GM21528 (cell line): ENCODE data around the gene ATRIP.
"Not testable (repeated sequence)": the region's sequence is repeated elsewhere in the genome, so short reads cannot be mapped to it uniquely, and the experiment has no call there.

Source experiments
- ATAC-seq: cut with Tn5 transposase; IDR thresholded peaks from one replicate; pipeline ENCODE4 v1.9.1; 2021; ENCODE audit warnings: mild to moderate bottlenecking, moderate library complexity; ENCODE audit not compliant: unreplicated experiment, low FRiP score

Gene ATRIP

DNA sequence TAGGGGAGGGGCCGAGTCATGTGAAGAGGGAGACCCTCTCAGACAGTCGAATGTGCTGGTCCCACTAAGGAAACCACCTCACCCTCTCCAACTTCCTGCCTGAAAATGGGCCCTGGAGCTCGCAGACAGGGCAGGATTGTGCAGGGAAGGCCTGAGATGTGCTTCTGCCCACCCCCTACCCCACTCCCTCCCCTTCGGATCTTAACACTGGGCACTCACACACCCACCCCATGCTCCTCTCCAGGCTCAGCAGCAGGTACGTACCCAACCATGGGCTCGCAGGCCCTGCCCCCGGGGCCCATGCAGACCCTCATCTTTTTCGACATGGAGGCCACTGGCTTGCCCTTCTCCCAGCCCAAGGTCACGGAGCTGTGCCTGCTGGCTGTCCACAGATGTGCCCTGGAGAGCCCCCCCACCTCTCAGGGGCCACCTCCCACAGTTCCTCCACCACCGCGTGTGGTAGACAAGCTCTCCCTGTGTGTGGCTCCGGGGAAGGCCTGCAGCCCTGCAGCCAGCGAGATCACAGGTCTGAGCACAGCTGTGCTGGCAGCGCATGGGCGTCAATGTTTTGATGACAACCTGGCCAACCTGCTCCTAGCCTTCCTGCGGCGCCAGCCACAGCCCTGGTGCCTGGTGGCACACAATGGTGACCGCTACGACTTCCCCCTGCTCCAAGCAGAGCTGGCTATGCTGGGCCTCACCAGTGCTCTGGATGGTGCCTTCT is 20.0 kb downstream of the ATRIP start:
- peak; percentile 10 for ATAC-seq

DNA sequence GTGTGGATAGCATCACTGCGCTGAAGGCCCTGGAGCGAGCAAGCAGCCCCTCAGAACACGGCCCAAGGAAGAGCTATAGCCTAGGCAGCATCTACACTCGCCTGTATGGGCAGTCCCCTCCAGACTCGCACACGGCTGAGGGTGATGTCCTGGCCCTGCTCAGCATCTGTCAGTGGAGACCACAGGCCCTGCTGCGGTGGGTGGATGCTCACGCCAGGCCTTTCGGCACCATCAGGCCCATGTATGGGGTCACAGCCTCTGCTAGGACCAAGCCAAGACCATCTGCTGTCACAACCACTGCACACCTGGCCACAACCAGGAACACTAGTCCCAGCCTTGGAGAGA is 20.5 kb downstream of the ATRIP start:
- ATAC-seq = no peak

DNA sequence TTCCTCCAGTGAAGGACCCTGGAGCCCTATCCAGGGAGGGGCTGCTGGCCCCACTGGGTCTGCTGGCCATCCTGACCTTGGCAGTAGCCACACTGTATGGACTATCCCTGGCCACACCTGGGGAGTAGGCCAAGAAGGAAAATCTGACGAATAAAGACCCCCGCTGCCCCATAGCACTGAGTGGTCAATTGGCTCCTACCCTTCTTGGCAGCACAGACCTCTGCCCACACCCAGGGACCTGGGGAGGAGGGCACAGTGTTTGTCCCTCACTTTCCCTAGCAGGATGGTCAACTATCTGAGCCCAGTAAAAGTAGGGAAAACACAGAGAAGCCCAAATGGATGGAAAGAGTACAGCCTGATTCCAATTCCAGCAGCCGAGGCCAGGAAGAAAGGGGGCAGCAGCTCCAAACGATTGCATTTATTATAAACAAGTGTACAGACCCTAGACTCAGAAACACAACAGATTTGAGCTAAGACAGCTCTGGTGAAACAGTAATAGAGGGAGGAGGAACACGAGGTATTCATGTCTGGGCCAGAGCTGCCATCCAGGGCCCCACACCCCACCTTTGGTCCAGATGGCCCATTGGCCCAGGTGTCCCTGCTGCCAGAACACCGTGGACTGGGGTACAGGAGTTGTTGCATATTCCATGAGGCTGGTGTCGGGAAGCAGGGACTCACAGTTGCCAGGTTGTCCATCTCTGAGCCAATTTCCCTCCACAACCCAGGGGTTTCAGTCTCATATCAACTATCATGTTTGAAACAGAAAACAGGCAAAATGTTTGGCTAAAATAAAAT is 21.1 kb downstream of the ATRIP start:
- ATAC-seq = no peak

DNA sequence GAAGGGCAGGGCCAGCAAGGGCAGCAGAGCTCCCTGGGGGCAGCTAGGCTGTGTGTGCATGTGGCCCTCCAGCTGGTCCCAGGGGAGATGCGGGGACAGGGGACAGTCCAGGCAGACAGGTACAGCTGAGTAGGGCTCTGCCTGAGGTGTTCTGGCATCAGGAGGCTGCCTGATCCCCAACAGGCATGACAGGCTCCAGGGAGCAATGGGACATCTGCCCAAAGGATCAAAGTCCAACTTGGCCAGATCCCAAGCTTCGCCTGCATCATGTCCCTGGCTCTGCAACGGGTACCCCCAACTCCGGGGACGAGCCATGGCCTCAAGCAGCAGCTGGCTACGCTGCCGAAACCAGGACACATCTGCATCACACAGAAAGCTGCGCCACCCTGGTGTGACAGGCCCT is 21.8 kb downstream of the ATRIP start:
- ATAC-seq = no peak

DNA sequence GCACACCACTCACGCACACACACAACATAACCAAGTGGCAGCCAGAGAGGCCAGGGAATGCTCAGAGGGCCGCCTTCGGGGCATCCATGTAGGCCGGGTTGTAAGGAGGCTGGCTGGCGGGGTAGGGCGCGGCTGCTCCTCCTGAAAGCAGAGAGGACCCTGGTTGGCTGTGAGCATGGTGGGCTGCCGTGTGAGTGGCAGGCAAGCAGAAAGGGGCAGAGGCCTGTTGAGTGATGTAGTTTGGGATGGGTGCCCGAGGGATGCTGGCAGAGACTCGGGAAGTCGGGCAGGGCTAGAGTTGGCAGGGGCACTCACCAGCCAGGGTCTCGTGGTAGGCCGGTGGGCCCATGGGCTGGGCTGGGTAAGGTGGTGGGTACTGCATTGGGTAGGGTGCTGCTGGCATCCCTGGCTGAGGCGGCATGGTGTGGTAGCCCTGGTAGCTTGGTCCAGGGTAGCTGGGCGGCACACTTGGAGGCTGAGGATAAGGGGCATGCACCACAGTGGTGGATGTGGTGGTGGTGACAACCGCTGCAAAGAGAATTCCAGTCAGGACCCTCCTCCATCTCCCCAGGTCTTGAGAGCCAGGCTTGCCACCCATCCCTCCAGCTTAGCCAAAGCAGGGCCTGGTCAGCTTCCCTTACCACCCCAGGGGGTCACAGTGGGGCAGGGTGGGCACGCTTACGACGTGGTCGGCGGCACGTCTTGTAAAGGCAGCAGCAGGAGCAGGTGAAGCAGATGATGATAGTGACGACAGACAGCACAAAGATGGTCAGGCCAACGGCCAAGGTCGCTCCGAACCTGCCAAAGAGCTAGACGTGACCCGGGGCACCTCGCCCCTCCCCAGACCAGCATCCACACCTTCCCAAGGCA is 22.7 kb downstream of the ATRIP start:
- no peak for ATAC-seq

DNA sequence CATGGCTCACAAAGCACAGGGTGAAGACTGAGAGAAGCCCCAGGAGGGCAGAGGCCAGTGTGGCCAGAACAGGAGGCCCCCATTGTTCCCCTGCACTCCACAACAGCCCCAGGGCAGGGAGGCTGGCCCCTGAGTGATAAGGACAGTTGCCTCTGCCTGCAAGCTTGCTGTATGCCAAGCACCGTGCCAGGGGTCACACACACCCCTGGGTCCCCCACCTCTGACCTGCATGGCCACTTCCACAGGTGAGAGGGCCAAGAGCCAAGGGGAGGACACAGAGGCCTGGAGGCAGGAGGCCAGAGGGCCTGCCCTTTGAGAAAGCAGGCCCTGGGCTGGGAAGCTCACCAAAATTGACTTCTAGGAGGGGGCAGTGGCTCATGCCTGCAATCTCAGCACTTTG is 23.7 kb downstream of the ATRIP start:
- no peak for ATAC-seq

DNA sequence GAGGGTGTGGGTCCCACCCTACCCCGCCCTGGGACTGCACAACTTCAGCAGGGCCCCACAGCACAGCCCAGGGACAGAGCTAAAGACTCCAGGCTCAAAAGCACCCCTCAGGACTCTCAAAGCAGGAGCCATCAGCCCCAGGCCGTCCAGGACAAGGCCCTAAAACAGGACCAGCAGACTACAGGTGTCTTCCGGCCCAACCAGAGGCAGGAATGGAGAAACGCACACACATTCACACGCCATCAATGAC is 26.1 kb downstream of the ATRIP start:
- ATAC-seq = no peak

DNA sequence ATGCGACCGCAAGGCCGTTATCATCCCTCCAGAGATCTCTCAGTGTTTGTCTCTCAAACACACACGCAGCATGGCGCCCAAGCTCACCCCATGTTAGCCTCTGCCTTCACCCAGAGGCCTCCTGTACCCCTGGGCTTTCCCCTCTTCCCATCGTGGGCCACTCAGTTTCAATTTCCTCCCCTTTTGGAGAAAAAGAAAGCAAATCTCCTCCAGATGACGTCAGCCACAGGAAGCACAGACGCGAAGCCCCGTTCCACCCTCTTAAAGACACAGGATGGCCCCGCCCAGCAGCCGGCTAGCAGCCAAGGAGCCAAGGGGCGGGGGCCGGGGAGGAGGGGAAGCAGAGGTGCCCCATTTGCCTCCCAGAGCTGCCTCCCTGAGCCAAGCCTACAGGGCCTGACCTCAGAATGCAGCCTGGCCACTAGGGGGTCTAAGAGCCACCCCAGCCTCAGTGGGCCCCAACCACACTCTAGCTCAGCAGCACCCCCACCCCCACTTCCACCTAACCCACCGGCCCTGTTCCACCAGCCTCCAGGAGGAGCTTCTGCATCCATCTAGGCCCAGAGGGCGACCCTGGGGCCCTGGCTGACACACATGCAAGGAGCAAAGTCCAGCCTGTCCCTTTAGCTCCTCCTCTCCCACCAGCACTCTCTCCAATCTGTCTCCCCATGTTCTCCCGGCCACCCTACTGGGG is 26.5 kb downstream of the ATRIP start:
- peak; percentile 72 for ATAC-seq

DNA sequence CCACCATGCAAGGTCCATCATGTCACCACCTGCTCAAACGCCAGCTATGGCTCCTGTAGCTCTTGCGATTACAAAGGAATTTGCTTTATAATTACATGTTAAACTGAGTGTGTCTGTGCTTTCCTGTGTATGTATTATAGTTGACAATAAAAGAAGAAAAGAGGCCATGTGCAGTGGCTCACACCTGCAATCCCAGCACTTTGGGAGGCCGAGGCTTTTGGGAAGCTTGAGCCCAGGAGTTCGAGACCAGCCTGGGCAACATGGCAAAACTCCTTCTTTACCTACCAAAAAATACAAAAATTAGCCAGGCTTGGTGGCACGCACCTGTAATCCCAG is 27.0 kb downstream of the ATRIP start:
- no peak for ATAC-seq

DNA sequence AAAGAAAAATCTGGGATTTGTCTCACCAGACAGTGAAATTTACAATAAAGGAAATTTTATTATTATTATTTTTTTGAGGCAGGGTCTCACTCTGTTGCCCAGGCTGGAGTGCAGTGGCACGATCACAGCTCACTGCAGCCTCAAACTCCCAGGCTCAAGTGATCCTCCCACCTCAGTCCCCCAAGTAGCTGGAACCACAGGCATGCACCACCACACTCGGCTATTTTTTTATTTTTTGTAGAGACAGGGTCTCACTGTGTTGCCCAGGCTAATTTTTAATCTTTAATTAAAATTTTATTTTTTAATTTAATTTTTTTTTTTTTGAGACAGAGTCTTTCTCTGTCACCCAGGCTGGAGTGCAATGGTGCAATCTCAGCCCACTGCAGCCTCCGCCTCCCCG is 27.5 kb downstream of the ATRIP start:
- not testable (repeated sequence) for ATAC-seq

DNA sequence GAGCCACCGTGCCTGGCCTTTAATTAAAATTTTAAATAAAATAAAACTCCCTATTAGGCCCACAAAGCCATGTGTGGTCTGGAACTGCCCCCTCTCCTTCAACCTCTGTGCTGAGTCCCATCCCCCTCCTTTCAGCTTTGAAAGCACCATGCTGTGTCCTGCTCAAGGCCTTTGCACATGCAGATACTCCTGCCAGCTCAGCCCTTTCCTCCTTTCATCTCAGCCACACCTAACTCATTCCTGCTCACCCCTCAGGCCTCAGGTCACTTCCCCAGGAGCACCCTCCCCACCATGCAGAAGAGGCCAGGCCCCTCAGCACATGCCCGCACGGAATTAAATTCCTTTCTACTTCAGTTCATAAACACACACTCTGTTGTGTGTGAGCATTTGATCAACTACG is 28.1 kb downstream of the ATRIP start:
- no peak for ATAC-seq

DNA sequence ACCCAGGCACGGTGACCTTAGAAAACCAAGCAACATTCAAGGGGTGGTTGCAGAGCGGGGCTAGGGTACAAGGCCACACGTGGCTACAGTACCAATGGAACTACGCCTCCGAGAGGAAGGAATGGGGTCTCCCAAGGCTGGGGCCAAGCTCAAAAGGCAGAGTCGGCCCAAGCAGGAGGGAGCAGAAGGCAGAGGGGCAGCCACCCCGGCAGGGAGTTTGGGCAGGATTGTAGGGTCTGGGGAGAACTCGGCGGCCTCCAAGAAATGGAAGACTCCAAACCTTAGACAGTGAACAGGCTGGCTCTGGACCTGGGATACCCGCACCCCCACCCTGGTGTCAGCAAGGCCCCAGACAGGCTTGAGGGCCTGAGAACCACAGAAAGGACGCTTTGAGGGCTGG is 28.7 kb downstream of the ATRIP start:
- ATAC-seq = no peak

DNA sequence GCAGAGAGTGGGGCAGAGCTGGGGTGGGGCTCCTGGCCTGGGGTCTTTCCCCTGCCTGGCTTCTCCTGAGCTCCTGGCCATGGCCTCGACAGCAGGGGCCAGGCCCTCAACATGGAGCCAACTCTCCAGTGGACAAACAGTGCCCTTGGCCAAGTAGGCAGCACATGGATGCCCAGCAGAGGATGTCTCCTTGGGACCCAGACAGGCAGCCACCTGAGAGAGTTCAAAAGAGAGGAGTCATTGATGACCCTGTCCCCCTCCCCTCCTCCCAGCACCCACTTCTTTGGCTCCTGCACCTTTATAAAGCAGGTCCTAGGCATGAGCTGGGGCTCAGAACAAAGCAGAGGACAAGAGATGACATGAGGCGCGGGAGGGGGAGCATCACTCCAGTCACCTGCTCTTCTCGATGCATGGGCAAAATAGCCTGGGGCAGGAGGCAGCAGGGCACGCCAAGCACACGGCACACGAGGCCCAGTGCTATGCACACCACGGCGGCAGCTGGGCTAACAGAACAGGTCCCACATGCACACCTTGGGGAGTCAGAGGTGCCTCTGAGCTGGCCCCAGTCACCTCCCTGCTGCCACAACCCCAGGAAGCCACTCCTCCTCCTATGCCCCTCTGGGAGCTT is 30.0 kb downstream of the ATRIP start:
- ATAC-seq = no peak

DNA sequence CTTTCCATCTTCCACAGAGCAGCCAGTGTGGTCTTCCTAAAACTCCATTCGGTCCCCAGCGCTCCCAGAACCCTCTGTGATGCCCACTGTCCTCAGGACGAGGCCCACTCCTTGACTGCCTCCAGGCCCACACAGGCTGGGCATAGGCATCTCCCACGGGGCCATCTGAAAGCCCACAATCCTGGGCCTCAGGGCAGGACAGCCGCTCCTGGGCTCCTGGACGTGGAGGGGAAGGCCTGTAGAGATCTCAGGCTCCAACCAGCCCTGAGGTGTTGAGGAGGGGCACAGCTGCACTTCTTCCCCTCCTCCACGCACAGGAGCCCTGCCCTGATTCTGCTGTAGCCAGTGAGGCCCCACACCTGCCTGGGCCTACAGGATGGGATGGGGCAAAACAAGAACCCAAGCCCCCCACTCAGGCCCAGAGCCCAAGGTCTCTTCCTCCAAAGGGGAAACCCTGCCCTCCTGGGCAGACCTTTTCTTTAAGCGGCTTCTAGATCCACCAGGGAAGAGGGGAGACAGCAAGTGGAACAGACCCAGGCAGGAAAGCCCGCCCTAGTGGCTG is 31.5 kb downstream of the ATRIP start:
- ATAC-seq = no peak

DNA sequence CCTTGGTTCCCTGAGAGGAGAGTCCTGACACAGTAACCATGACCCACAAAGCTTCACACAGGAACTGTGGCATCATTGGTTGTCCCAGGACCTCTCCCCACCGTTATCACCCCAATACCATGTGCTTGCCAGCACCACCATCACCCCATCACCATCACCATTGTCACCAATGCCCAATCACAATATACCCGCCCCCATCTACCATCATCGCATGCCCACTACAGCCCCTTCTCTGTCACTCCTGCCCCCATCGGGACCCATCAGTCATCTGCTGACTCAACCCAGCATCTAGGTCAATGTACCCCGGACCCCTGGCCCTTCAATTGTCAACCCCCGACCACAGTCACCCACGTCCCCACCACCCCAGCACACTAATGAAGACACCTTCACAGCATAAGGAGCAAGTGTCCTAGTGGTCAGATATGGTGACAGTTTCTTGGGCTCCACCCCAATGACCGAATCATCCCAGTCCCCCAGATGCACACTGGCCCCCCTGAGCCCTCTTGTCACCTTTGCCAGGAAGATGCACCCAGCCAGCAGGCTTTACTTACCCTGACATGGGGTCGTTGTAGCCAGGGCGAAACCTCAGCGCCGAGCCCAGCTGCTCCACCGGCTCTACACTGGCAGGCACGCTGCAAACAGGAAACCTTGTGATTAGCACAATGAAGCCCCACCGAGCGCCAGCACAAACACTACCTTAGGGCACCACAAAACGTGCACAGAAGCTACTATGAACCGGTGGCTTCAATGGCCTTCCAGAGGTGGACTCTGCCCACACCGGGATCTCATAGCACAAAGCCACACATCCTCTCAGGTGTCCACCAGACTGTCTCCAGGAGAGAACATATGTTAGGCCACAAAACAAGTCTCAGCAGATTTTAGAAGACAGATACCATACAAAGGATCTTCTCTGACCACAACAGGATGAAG is 32.4 kb downstream of the ATRIP start:
- no peak for ATAC-seq

DNA sequence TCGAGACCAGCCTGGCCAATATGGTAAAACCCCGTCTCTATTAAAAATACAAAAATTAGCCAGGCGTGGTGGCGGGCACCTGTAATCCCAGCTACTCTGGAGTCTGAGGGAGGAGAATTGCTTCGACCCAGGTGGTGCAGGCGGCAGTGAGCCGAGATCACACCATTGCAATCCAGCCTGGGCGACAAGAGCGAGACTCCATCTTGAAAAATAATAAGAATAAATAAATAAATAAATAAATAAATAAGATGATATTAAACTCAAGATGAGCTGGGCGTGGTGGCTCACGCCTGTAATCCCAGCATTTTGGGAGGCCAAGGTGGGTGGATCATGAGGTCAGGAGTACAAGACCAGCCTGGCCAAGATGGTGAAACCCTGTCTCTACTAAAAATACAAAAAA is 34.4 kb downstream of the ATRIP start:
- ATAC-seq = not testable (repeated sequence)

DNA sequence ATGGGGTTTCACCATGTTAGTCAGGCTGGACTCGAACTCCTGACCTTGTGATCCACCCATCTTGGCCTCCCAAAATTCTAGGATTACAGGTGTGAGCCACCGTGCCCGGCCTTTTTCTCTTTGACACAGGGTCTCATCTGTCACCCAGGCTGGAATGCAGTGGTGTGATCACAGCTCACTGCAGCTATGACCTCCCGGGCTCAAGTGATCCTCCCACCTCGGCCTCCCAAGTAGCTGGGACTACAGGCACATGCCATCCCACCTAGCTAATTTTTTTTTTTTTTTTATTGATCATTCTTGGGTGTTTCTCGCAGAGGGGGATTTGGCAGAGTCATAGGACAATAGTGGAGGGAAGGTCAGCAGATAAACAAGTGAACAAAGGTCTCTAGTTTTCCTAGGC is 36.3 kb downstream of the ATRIP start:
- not testable (repeated sequence) for ATAC-seq

DNA sequence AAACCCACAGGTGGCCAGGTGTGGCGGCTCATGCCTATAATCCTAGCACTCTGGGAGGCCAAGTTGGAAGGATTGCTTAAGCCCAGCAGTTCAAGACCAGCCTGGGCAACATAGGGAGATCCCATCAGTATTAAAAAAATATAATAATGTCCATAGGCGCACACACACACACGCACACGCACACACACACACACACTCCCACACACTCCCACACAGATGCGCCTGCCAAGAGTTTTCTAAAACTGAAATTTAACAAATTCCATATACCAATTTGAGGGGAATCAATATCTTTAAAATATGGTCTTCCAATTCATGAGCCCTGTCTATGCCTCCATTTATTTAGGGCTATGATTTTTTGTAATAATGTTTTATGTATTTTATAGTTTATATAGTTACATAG is 40.4 kb downstream of the ATRIP start:
- no peak for ATAC-seq

DNA sequence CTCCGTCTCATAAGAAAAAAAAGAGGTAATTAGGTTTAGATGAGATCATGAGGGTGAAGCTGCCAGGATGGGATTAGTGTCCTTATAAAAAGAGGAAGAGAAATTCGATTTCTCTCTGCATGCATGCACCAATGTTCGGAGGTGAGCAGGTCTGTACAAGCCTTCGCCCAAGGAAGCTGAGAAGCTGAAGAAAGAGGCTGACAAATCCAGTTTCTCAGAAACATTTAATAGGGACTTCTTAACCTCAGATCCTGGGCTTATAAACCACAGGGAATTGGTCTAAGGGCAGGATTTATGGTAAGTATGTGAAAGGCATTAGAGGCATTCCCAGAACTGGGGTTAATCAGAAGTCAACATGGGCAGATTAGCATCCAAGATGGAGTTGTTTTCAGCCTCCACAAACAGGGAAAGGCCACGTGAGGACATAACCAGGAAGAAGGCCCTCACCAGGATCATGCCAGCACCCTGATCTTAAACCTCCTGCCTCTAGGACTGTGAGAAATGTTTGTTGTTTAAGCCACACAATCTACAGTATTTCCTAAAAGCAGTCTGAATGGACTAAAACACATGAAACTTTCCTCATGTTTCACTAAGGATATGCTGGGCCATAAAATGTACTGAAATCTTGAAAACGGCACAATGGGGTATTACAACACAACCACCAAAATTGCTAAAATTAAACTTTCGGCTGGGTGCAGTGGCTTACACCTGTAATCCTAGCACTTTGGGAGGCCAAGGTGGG is 46.1 kb downstream of the ATRIP start:
- no peak for ATAC-seq
